Heart left ventricle (tissue), 16 donors: ENCODE results near the gene COLEC12. TPM values are rescaled to one million over a fixed set of nuclear protein-coding genes. Genes with fewer than 3 reads are reported as not detected.

Source experiments
- ATAC-seq, 4 donors: fragments of 200-7000 bp; cut with Tn5 transposase; one replicate each; pipeline ENCODE4 v1.9.1; 2020 to 2022; ENCODE audit warnings: moderate library complexity in 4 of 4, mild to moderate bottlenecking in 3 of 4, moderate number of reproducible peaks in 1 of 4
- DNase-seq, 5 donors: peaks; one replicate each; pipeline ENCODE4 v3.0.0-alpha.2; 2020
- H3K27ac ChIP-seq, 12 donors: fragments of 200-600 bp; sonication (generic) in 4 of 12; one replicate each; pipeline versions ENCODE4 v1.5.0 to v1.8.0; 2016 to 2022; ENCODE audit warnings: mild to moderate bottlenecking in 2 of 12
- H3K27me3 ChIP-seq, 9 donors: fragments of 200-600 bp; sonication (generic) in 2 of 9; one replicate each; pipeline versions ENCODE4 v1.5.1 to v1.8.0; 2016 to 2022; ENCODE audit warnings: mild to moderate bottlenecking in 3 of 9
- H3K36me3 ChIP-seq, 9 donors: fragments of 200-600 bp; sonication (generic) in 2 of 9; one replicate each; pipeline versions ENCODE4 v1.5.0 to v1.8.0; 2018 to 2022; ENCODE audit warnings: mild to moderate bottlenecking in 2 of 9
- H3K4me1 ChIP-seq, 12 donors: fragments of 200-600 bp; sonication (generic) in 4 of 12; one replicate each; pipeline versions ENCODE4 v1.5.0 to v1.8.0; 2016 to 2022; ENCODE audit warnings: mild to moderate bottlenecking in 3 of 12
- H3K4me3 ChIP-seq, 12 donors: fragments of 200-600 bp; sonication (generic) in 4 of 12; one replicate each; pipeline versions ENCODE4 v1.5.0 to v1.8.0; 2017 to 2022; ENCODE audit warnings: mild to moderate bottlenecking in 9 of 12, moderate library complexity in 4 of 12
- H3K9me3 ChIP-seq, 12 donors: fragments of 200-600 bp; sonication (generic) in 4 of 12; one replicate each; pipeline versions ENCODE4 v1.5.0 to v1.8.0; 2016 to 2022; ENCODE audit warnings: mild to moderate bottlenecking in 1 of 12
- CTCF ChIP-seq, 12 donors: fragments of 200-600 bp; sonication (generic) in 4 of 12; IDR thresholded peaks; one replicate each; pipeline versions ENCODE4 v1.5.0 to v1.8.0; 2018 to 2022; ENCODE audit warnings: antibody characterized with exemption in 12 of 12, mild to moderate bottlenecking in 5 of 12
- POLR2A ChIP-seq, 2 donors: fragments of 450-650 bp; IDR thresholded peaks; one replicate each; pipeline ENCODE4 v1.6.1; 2017; ENCODE audit warnings: antibody characterized with exemption in 2 of 2, mild to moderate bottlenecking in 2 of 2, moderate library complexity in 2 of 2
- WGBS, 4 donors: extraction: QIAGEN DNeasy Blood & Tissue Kit in 2 of 4; methylation state at CpG; one replicate each; pipeline versions ENCODE4 v1.1.5 to v1.1.7; 2013 to 2018; 5-methylcytosine and 5-hydroxymethylcytosine counted together
- intact Hi-C, 10 donors: fragments of 100-400 bp; cut with DNase I; formaldehyde crosslinking; loops; one replicate each; pipeline versions ENCODE4 v1.11.1 to v1.14.2; 2022
- polyA plus RNA-seq, 2 donors: library from polyadenylated mRNA; stranded (reverse); fragments of 200-250 nt; gene quantifications; one replicate each; pipeline ENCODE4 v1.2.3, GENCODE V29; 2013
- total RNA-seq, 9 donors: library from RNA; depleted of rRNA in 2 of 9; stranded (reverse); fragments of >200 nt in 2 of 9; fragmentation: NEBNext Ultra II Directional in 3 of 9; extraction: Animal tissue kit (Norgen Biotek cat#: 25700) in 3 of 9; gene quantifications; one replicate each; pipeline versions ENCODE4 v1.1.0 to v1.2.4, GENCODE V29; 2016 to 2023
- donor health status: ischemic (EF 13 %, LVEDD 7.1; RV severe dilation, severe dysfunction).
- donor health status: healthy with polysubstance abuse.
- donor health status: DM: no; HTN: yes; CAD: no.
- donor health status: DM: no; HTN: no; CAD: no.
- donor health status: ischemic (EF 25% LVEDD 6.9; RV normal size, moderate dysfunction).
- donor health status: ischemic (EF 25% LVEDD 5.7; RV mildly dilated, moderate dysfunction).
- donor health status: healthy.
- donor health status: DM: yes; HTN: yes; CAD: no.
- donor health status: ischemic (EF 35%, LVEDD 5.7; RV mildly dilated, moderate dysfunction).
- donor health status: nonischemic (EF 11% LVEDD 7.7; RV severe dilation, severe dysfunction).
- donor health status: DM: yes; HTN: yes; CAD: no.
- donor health status: PGD.
- donor health status: ischemic (EF 29% LVEDD 5.4; RV normal size, mild dysfunction).
- donor health status: nonischemic (EF 23%, LVEDD 6.1; RV moderate dilation, normal function).

COLEC12 gene
- total and polyA plus RNA-seq, 11 donors = 2.2 to 35.9 (median 7.9) TPM

GRCh38 chr18:415617-416612 lies 84.6 kb downstream of the COLEC12 start:
- Histone ChIP-seq H3K36me3 (no peaks in the 10 kb centered on the region), H3K27ac (no peak overlapping the region), H3K27me3 (no peaks in the 10 kb centered on the region), H3K4me3 (no peak overlapping the region), H3K9me3 (peaks cover 0 to 10% (median 0%) of the 10 kb centered on the region in 12 donors), H3K4me1 (peaks cover 0 to 13% (median 0%) of the 10 kb centered on the region in 12 donors)
- 80 to 85% (median 84%) methylated on average over 2 of the region's 2 CpGs for WGBS, 4 donors
- DNase-seq (no peak), ATAC-seq (no peak)
- TF ChIP-seq POLR2A (IDR thresholded peaks at IDR 0.05) (no peak), CTCF (IDR thresholded peaks at IDR 0.05) (no peak)
- intact Hi-C loops = no loop called here

- peaks cover 0 to 10% (median 0%) of the 10 kb centered on the region in 12 donors for H3K9me3 ChIP-seq
- DNase-seq (no peak), ATAC-seq (no peak)
- no peak overlapping the region for H3K27ac ChIP-seq
- no peak overlapping the region for H3K4me3 ChIP-seq
- 79 to 83% (median 81%) methylated on average over 7 of the region's 7 CpGs for WGBS, 4 donors
- peaks cover 0 to 17% (median 0%) of the 10 kb centered on the region in 12 donors for H3K4me1 ChIP-seq
- TF ChIP-seq CTCF (IDR thresholded peaks at IDR 0.05) = no peak
- TF ChIP-seq POLR2A (IDR thresholded peaks at IDR 0.05) = no peak
- intact Hi-C loops = no loop called here
- H3K36me3 ChIP-seq = no peaks in the 10 kb centered on the region
- H3K27me3 ChIP-seq = no peaks in the 10 kb centered on the region
Measured at GRCh38 chr18:415047-415446, 85.5 kb downstream of the COLEC12 start.

GRCh38 chr18:413233-413632 lies 87.3 kb downstream of the COLEC12 start:
- Histone ChIP-seq H3K9me3 (peaks cover 0 to 10% (median 0%) of the 10 kb centered on the region in 12 donors), H3K36me3 (no peaks in the 10 kb centered on the region), H3K4me1 (peaks cover 0 to 17% (median 0%) of the 10 kb centered on the region in 12 donors), H3K4me3 (no peak overlapping the region), H3K27me3 (no peaks in the 10 kb centered on the region), H3K27ac (no peak overlapping the region)
- TF ChIP-seq CTCF (IDR thresholded peaks at IDR 0.05) = no peak
- no peak for TF ChIP-seq POLR2A (IDR thresholded peaks at IDR 0.05)
- DNase-seq = no peak
- no peak for ATAC-seq
- intact Hi-C loops = no loop called here
- 80 to 95% (median 86%) methylated on average over 3 of the region's 3 CpGs for WGBS, 4 donors

- peak overlapping the region in 1 of 12 donors; percentile 33 for H3K27ac ChIP-seq
- peaks cover 0 to 19% (median 2%) of the 10 kb centered on the region in 12 donors for H3K9me3 ChIP-seq
Measured at GRCh38 chr18:410047-410455, 90.5 kb downstream of the COLEC12 start.

More at GRCh38 chr18:410047-410455, 90.5 kb downstream of the COLEC12 start:
- ATAC-seq (no peak), DNase-seq (no peak)
- Histone ChIP-seq H3K4me1 (peaks cover 0 to 25% (median 0%) of the 10 kb centered on the region in 12 donors), H3K27me3 (no peaks in the 10 kb centered on the region), H3K4me3 (no peak overlapping the region), H3K36me3 (no peaks in the 10 kb centered on the region)
- intact Hi-C loops = no loop called here
- TF ChIP-seq CTCF (IDR thresholded peaks at IDR 0.05) (no peak), POLR2A (IDR thresholded peaks at IDR 0.05) (no peak)
